ENCODE data around the gene EYA2. TPM values are rescaled to one million over a fixed set of nuclear protein-coding genes. Genes with fewer than 3 reads are reported as not detected.

EYA2 gene
- total and polyA plus RNA-seq, 12 donors = 0.26 to 1.9 (median 0.70) TPM

- Histone ChIP-seq H3K4me1 (no peaks in the 10 kb centered on the region), H3K9me3 (peaks cover 0 to 27% (median 6%) of the 10 kb centered on the region in 11 donors), H3K4me3 (no peak overlapping the region), H3K36me3 (no peaks in the 10 kb centered on the region), H3K27ac (no peak overlapping the region), H3K27me3 (peaks cover 0 to 5% (median 0%) of the 10 kb centered on the region in 7 donors)
- TF ChIP-seq CTCF (IDR thresholded peaks at IDR 0.05) = no peak
- DNase-seq (no peak), ATAC-seq (no peak)
- intact Hi-C loops (cut with DNase I) = no loop called here
- 71 to 81% methylated on average over 3 of the region's 3 CpGs for WGBS, 2 donors
Observed at GRCh38 chr20:47075263-47075662, 180.6 kb downstream of the EYA2 start.

GRCh38 chr20:47079047-47079446 is 184.4 kb downstream of the EYA2 start:
- no peak overlapping the region for H3K27ac ChIP-seq
- DNase-seq (no peak), ATAC-seq (no peak)
- no peak for TF ChIP-seq CTCF (IDR thresholded peaks at IDR 0.05)
- peaks cover 0 to 9% (median 0%) of the 10 kb centered on the region in 7 donors for H3K27me3 ChIP-seq
- H3K4me1 ChIP-seq = no peaks in the 10 kb centered on the region
- no peak overlapping the region for H3K4me3 ChIP-seq
- H3K36me3 ChIP-seq = no peaks in the 10 kb centered on the region
- intact Hi-C loops (cut with DNase I) = no loop called here
- peaks cover 0 to 27% (median 6%) of the 10 kb centered on the region in 11 donors for H3K9me3 ChIP-seq

GRCh38 chr20:47080365-47080764 is 185.7 kb downstream of the EYA2 start:
- Histone ChIP-seq H3K9me3 (peaks cover 0 to 35% (median 6%) of the 10 kb centered on the region in 11 donors), H3K27me3 (peaks cover 0 to 9% (median 0%) of the 10 kb centered on the region in 7 donors), H3K27ac (no peak overlapping the region), H3K36me3 (no peaks in the 10 kb centered on the region), H3K4me3 (no peak overlapping the region), H3K4me1 (no peaks in the 10 kb centered on the region)
- 83 to 91% methylated on average over 1 of the region's 1 CpG for WGBS, 2 donors
- DNase-seq (no peak), ATAC-seq (no peak)
- intact Hi-C loops (cut with DNase I) = no loop called here
- no peak for TF ChIP-seq CTCF (IDR thresholded peaks at IDR 0.05)

- no peak for TF ChIP-seq CTCF (IDR thresholded peaks at IDR 0.05)
- peaks cover 0 to 6% (median 0%) of the 10 kb centered on the region in 9 donors for H3K4me1 ChIP-seq
- DNase-seq (no peak), ATAC-seq (no peak)
- peaks cover 0 to 5% (median 0%) of the 10 kb centered on the region in 7 donors for H3K27me3 ChIP-seq
- no peaks in the 10 kb centered on the region for H3K36me3 ChIP-seq
- peak overlapping the region in 1 of 10 donors; percentile 47 for H3K27ac ChIP-seq
- peaks cover 0 to 12% (median 6%) of the 10 kb centered on the region in 11 donors for H3K9me3 ChIP-seq
- no peak overlapping the region for H3K4me3 ChIP-seq
- intact Hi-C loops (cut with DNase I) = no loop called here
- WGBS, 2 donors = 58 to 65% methylated on average over 6 of the region's 6 CpGs
Observed at GRCh38 chr20:47086316-47086715, 191.7 kb downstream of the EYA2 start.
